Measurements from ENCODE around the gene HAUS3. TPM values are rescaled to one million over a fixed set of nuclear protein-coding genes. Genes with fewer than 3 reads are reported as not detected.
"Not testable (repeated sequence)": the region's sequence is repeated elsewhere in the genome, so short reads cannot be mapped to it uniquely, and the experiment has no call there.

The HAUS3 gene
- total and polyA plus RNA-seq, 2 of the 13 experiments (the other 11 are each of a cell fraction or from before 2014, with no cell fraction given) = 3.9 to 12.6 TPM

GRCh38 chr4:2221378-2221777 lies 20.5 kb downstream of the HAUS3 start:
- H3K27ac ChIP-seq (ENCODE audit: extremely low read length, insufficient read depth, low read length); intact Hi-C loops (cut with micrococcal nuclease; ENCODE audit: unreplicated experiment); H4K20me1 ChIP-seq (ENCODE audit: insufficient read depth, low read length); H3K9ac ChIP-seq (ENCODE audit: insufficient read depth, low read depth, low read length); ATAC-seq; CTCF ChIA-PET (ENCODE audit: low intra/inter-chr PET ratio, low total read pairs); H3K27me3 ChIP-seq (ENCODE audit: control insufficient read depth in 1 of 2, insufficient read depth in 2 of 2, low read length in 2 of 2); H3K4me1 ChIP-seq (ENCODE audit: insufficient read depth, low read length); H3K9me3 ChIP-seq (ENCODE audit: low read length); H3K4me2 ChIP-seq (ENCODE audit: low read depth, low read length); FAIRE-seq; POLR2A ChIA-PET; H3K36me3 ChIP-seq (replicated peaks in 1 of 2; ENCODE audit: control insufficient read depth in 1 of 2, insufficient read depth in 2 of 2, low read length in 2 of 2); H2AFZ ChIP-seq (ENCODE audit: low read length); H3K4me3 ChIP-seq (replicated peaks in 1 of 3; ENCODE audit: insufficient read depth in 1 of 3, low read depth in 2 of 3, low read length in 3 of 3); BruUV-seq (replicated peaks); H3K79me2 ChIP-seq (ENCODE audit: insufficient read depth, low read length); in situ Hi-C loops (cut with HindIII; ENCODE audit: extremely low pct_ligation_motif_present, low pct_unique_long_range_greater_than_20kb); TF ChIP-seq SOX13, SOX6 (IDR thresholded peaks at IDR 0.05): not testable (repeated sequence)
- TF ChIP-seq SOX13 (CRISPR knock-in tag; conservative IDR thresholded peaks at IDR 0.05 in 1 of 2, IDR thresholded peaks at IDR 0.05 in 1 of 2) (peak in 1 of 2 experiments; percentile 15; a peak in 1 of 4 replicates), ELF1 (CRISPR knock-in tag; IDR thresholded peaks at IDR 0.05) (peak; percentile 56), SOX6 (CRISPR knock-in tag; IDR thresholded peaks at IDR 0.05) (0 out of 2 replicates have a peak, but pooled peaks have one; percentile 26), SOX5 (CRISPR knock-in tag; IDR thresholded peaks at IDR 0.05; ENCODE audit: borderline replicate concordance) (peak; percentile 34; the same call in 1 of the 2 replicates), ELF3 (CRISPR knock-in tag; IDR thresholded peaks at IDR 0.05) (peak; percentile 71; the same call in 1 of the 2 replicates)
- WGBS (ENCODE audit: low lambda C conversion rate) = 35% methylated on average over 4 of the region's 4 CpGs
- DNase-seq (ENCODE audit: low spot score) = peak; percentile 9

- no peaks in the 10 kb centered on the region for H3K27me3 ChIP-seq (ENCODE audit: control insufficient read depth in 1 of 2, insufficient read depth in 2 of 2, low read length in 2 of 2)
- H3K4me2 ChIP-seq (ENCODE audit: low read depth, low read length) = 0 out of 2 replicates have a peak overlapping the region, but pooled peaks have one; percentile 37
- H3K4me1 ChIP-seq (ENCODE audit: insufficient read depth, low read length) = peaks cover 9% of the 10 kb centered on the region
- POLR2A ChIA-PET = interaction anchor here (1.0 kb wide), 1 partner anchor 12 kb away, joined by 3 read pairs; no protein-coding TSS in a partner anchor
- 10% methylated on average over 10 of the region's 10 CpGs for WGBS (ENCODE audit: low lambda C conversion rate)
- BruUV-seq (replicated peaks) = no TSS peak
- intact Hi-C loops (cut with micrococcal nuclease; ENCODE audit: unreplicated experiment) = loop anchor here (1.0 kb wide), 1 partner anchor 221 kb away; no protein-coding TSS in a partner anchor
- in situ Hi-C loops (cut with HindIII; ENCODE audit: extremely low pct_ligation_motif_present, low pct_unique_long_range_greater_than_20kb) = no loop called here
- CTCF ChIA-PET (ENCODE audit: low intra/inter-chr PET ratio, low total read pairs) = interaction anchor here (0.8 to 1.5 kb wide), 3 partner anchors 134 to 242 kb away, joined by 3 to 17 read pairs (median 4); no protein-coding TSS in a partner anchor
- no peak overlapping the region for H2AFZ ChIP-seq (ENCODE audit: low read length)
- H3K9me3 ChIP-seq (ENCODE audit: low read length) = no peaks in the 10 kb centered on the region
- peak; percentile 61 for DNase-seq (ENCODE audit: low spot score)
- H3K9ac ChIP-seq (ENCODE audit: insufficient read depth, low read depth, low read length) = no peak overlapping the region
- no peak overlapping the region for H3K4me3 ChIP-seq (replicated peaks in 1 of 3; ENCODE audit: insufficient read depth in 1 of 3, low read depth in 2 of 3, low read length in 3 of 3)
- H3K27ac ChIP-seq (ENCODE audit: extremely low read length, insufficient read depth, low read length) = no peak overlapping the region
- no peaks in the 10 kb centered on the region; a peak in 1 of 5 replicates for H3K36me3 ChIP-seq (replicated peaks in 1 of 2; ENCODE audit: control insufficient read depth in 1 of 2, insufficient read depth in 2 of 2, low read length in 2 of 2)
- H4K20me1 ChIP-seq (ENCODE audit: insufficient read depth, low read length) = no peaks in the 10 kb centered on the region
- H3K79me2 ChIP-seq (ENCODE audit: insufficient read depth, low read length) = no peaks in the 10 kb centered on the region
- FAIRE-seq = peak; percentile 39
- ATAC-seq = peak; percentile 92
- TF ChIP-seq SCMH1 (CRISPR knock-in tag; IDR thresholded peaks at IDR 0.05; ENCODE audit: borderline replicate concordance) = no peak
- no peak for TF ChIP-seq ZNF883 (CRISPR knock-in tag; IDR thresholded peaks at IDR 0.05; ENCODE audit: not compliant biosample characterization)
- TF ChIP-seq, protein P1, sequence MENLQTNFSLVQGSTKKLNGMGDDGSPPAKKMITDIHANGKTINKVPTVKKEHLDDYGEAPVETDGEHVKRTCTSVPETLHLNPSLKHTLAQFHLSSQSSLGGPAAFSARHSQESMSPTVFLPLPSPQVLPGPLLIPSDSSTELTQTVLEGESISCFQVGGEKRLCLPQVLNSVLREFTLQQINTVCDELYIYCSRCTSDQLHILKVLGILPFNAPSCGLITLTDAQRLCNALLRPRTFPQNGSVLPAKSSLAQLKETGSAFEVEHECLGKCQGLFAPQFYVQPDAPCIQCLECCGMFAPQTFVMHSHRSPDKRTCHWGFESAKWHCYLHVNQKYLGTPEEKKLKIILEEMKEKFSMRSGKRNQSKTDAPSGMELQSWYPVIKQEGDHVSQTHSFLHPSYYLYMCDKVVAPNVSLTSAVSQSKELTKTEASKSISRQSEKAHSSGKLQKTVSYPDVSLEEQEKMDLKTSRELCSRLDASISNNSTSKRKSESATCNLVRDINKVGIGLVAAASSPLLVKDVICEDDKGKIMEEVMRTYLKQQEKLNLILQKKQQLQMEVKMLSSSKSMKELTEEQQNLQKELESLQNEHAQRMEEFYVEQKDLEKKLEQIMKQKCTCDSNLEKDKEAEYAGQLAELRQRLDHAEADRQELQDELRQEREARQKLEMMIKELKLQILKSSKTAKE (CRISPR knock-in tag; IDR thresholded peaks at IDR 0.05; ENCODE audit: borderline replicate concordance) = no peak
- no peak for TF ChIP-seq HDAC1 (CRISPR knock-in tag; IDR thresholded peaks at IDR 0.05)
- peak; percentile 53; the same call in 1 of the 2 replicates for TF ChIP-seq THAP11 (CRISPR knock-in tag; IDR thresholded peaks at IDR 0.05)
- 0 out of 2 replicates have a peak, but pooled peaks have one; percentile 30 for TF ChIP-seq FOSL2 (CRISPR knock-in tag; IDR thresholded peaks at IDR 0.05)
- TF ChIP-seq, protein P2, sequence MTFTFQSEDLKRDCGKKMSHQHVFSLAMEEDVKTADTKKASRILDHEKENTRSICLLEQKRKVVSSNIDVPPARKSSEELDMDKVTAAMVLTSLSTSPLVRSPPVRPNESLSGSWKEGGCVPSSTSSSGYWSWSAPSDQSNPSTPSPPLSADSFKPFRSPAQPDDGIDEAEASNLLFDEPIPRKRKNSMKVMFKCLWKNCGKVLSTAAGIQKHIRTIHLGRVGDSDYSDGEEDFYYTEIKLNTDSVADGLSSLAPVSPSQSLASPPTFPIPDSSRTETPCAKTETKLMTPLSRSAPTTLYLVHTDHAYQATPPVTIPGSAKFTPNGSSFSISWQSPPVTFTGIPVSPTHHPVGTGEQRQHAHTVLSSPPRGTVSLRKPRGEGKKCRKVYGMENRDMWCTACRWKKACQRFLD (CRISPR knock-in tag; IDR thresholded peaks at IDR 0.05; ENCODE audit: borderline replicate concordance) = no peak
- peak; percentile 59; the same call in 1 of the 2 replicates for TF ChIP-seq KDM2A (CRISPR knock-in tag; IDR thresholded peaks at IDR 0.05; ENCODE audit: borderline replicate concordance, low read depth)
- 0 out of 2 replicates have a peak, but pooled peaks have one; percentile 10 for TF ChIP-seq SOX5 (CRISPR knock-in tag; IDR thresholded peaks at IDR 0.05; ENCODE audit: borderline replicate concordance)
Observed at GRCh38 chr4:2220016-2220630, 21.8 kb downstream of the HAUS3 start.

Measured in HepG2 (cell line).